H1 (cell line): Measurements from ENCODE around the gene TIMP4. TPM values are rescaled to one million over a fixed set of nuclear protein-coding genes. Genes with fewer than 3 reads are reported as not detected.

Experiments
- ATF3 ChIP-seq: IDR thresholded peaks from 2 replicates; pipeline ENCODE4 v1.6.1; 2011; ENCODE audit warnings: low read depth, mild to moderate bottlenecking, low read length; ENCODE audit not compliant: insufficient read depth
- BACH1 ChIP-seq: IDR thresholded peaks from 2 replicates; pipeline ENCODE4 v1.6.1; 2012; ENCODE audit warnings: low read length, improper control_type of control experiment
- BCL11A ChIP-seq, 2 experiments: IDR thresholded peaks; one replicate each; pipeline ENCODE4 v1.6.1; 2011; ENCODE audit warnings: low read depth in 2 of 2, low read length in 2 of 2, mild to moderate bottlenecking in 2 of 2
- BRCA1 ChIP-seq: IDR thresholded peaks from 2 replicates; pipeline ENCODE4 v1.6.1; 2012; ENCODE audit warnings: low read depth, low read length, improper control_type of control experiment
- CBX5 ChIP-seq: fragments of 300-800, 300-1000 bp; sonication (generic); IDR thresholded peaks from 2 replicates; pipeline ENCODE4 v1.7.1; 2016; ENCODE audit warnings: antibody characterized with exemption, low read length, low read depth
- CREB1 ChIP-seq: IDR thresholded peaks from 2 replicates; pipeline ENCODE4 v1.6.1; 2012; ENCODE audit warnings: inconsistent platforms
- CTBP2 ChIP-seq: IDR thresholded peaks from 2 replicates; pipeline ENCODE4 v1.7.0; 2011; ENCODE audit warnings: borderline replicate concordance, mild to moderate bottlenecking, moderate library complexity, mixed read lengths, low read length; ENCODE audit not compliant: insufficient read depth, insufficient read length
- EGR1 ChIP-seq: IDR thresholded peaks from 2 replicates; pipeline ENCODE4 v1.6.1; 2011; ENCODE audit warnings: low read depth, low read length, borderline replicate concordance
- EP300 ChIP-seq, 2 experiments: IDR thresholded peaks; 1 replicate in 1 of 2; 2 replicates in 1 of 2; pipeline ENCODE4 v1.6.1; 2011 to 2012; ENCODE audit warnings: low read depth in 2 of 2, low read length in 2 of 2, mild to moderate bottlenecking in 2 of 2, borderline replicate concordance in 1 of 2, inconsistent platforms in 1 of 2, moderate library complexity in 1 of 2
- HDAC2 ChIP-seq, 2 experiments: fragments of 300-600 bp in 1 of 2; sonication (generic) in 1 of 2; IDR thresholded peaks; 2 replicates each; pipeline ENCODE4 v1.6.1; 2011 to 2012; ENCODE audit warnings: low read depth in 2 of 2, low read length in 2 of 2, mild to moderate bottlenecking in 2 of 2, moderate library complexity in 2 of 2, borderline replicate concordance in 1 of 2, inconsistent platforms in 1 of 2
- HDAC6 ChIP-seq: IDR thresholded peaks from one replicate; pipeline ENCODE4 v1.7.1; 2012; ENCODE audit warnings: low read depth, mild to moderate bottlenecking, inconsistent platforms, low read length, moderate library complexity
- JUND ChIP-seq: IDR thresholded peaks from 2 replicates; pipeline ENCODE4 v1.6.1; 2011; ENCODE audit warnings: mild to moderate bottlenecking, improper control_type of control experiment, low read length
- MAFK ChIP-seq: IDR thresholded peaks from 2 replicates; pipeline ENCODE4 v1.6.1; 2012; ENCODE audit warnings: low read depth, mild to moderate bottlenecking, improper control_type of control experiment, low read length
- NANOG ChIP-seq: IDR thresholded peaks from 2 replicates; pipeline ENCODE4 v1.6.1; 2011; ENCODE audit warnings: low read length, low read depth, mild to moderate bottlenecking, inconsistent platforms; ENCODE audit not compliant: insufficient read depth, poor library complexity, severe bottlenecking
- POLR2AphosphoS5 ChIP-seq: IDR thresholded peaks from 2 replicates; pipeline ENCODE4 v1.6.1; 2011; ENCODE audit warnings: low read depth, low read length
- SAP30 ChIP-seq: fragments of 300-600 bp; sonication (generic); IDR thresholded peaks from 2 replicates; pipeline ENCODE4 v1.7.1; 2012; ENCODE audit warnings: low read length, moderate library complexity, mild to moderate bottlenecking, inconsistent platforms; ENCODE audit not compliant: insufficient read depth, insufficient replicate concordance
- SIRT6 ChIP-seq: IDR thresholded peaks from one replicate; pipeline ENCODE4 v1.7.1; 2012; ENCODE audit warnings: low read length, inconsistent platforms
- SP1 ChIP-seq: IDR thresholded peaks from 2 replicates; pipeline ENCODE4 v1.6.1; 2011; ENCODE audit warnings: low read depth, low read length
- SP2 ChIP-seq: IDR thresholded peaks from 2 replicates; pipeline ENCODE4 v1.6.1; 2012; ENCODE audit warnings: mild to moderate bottlenecking, low read length, inconsistent platforms
- SP4 ChIP-seq: IDR thresholded peaks from 2 replicates; pipeline ENCODE4 v1.6.1; 2012; ENCODE audit warnings: low read length, inconsistent platforms
- SUZ12 ChIP-seq: fragments of 200-600 bp; sonication (generic); IDR thresholded peaks from 2 replicates; pipeline ENCODE4 v1.6.1; 2012; ENCODE audit warnings: mild to moderate bottlenecking, inconsistent platforms, low read length, moderate library complexity, mixed read lengths
- TAF1 ChIP-seq: IDR thresholded peaks from 2 replicates; pipeline ENCODE4 v1.6.1; 2011; ENCODE audit warnings: mild to moderate bottlenecking, low read depth, low read length
- TBP ChIP-seq: IDR thresholded peaks from 2 replicates; pipeline ENCODE4 v1.6.1; 2011; ENCODE audit warnings: low read depth, low read length, improper control_type of control experiment
- TCF12 ChIP-seq: IDR thresholded peaks from 2 replicates; pipeline ENCODE4 v1.6.1; 2011; ENCODE audit warnings: low read depth, mild to moderate bottlenecking, low read length
- TEAD4 ChIP-seq: IDR thresholded peaks from 2 replicates; pipeline ENCODE4 v1.6.1; 2012; ENCODE audit warnings: low read depth, low read length, inconsistent platforms, mixed read lengths
- USF2 ChIP-seq: IDR thresholded peaks from 2 replicates; pipeline ENCODE4 v1.6.1; 2011; ENCODE audit warnings: low read length, improper control_type of control experiment
- polyA plus RNA-seq, 7 experiments: library from polyadenylated mRNA; depleted of rRNA in 3 of 7; stranded (reverse) in 5 of 7; unstranded in 2 of 7; fragments of >200 nt in 5 of 7; fragments of 200-250 nt in 2 of 7; gene quantifications; 1 replicate in 5 of 7; 2 replicates in 1 of 7; 4 replicates in 1 of 7; pipeline versions ENCODE4 v1.2.1 to v1.2.3, GENCODE V29; 2011 to 2013; ENCODE audit warnings: missing spikeins in 2 of 7, mixed read lengths in 2 of 7
- total RNA-seq: library from RNA; stranded (reverse); fragmentation: NEBNext Ultra II Directional; extraction: Animal tissue kit (Norgen Biotek cat#: 25700); gene quantifications from 2 replicates; pipeline ENCODE4 v1.2.1, GENCODE V29; 2021

TIMP4 gene
- total and polyA plus RNA-seq, 2 of the 8 experiments (the other 6 are each of a cell fraction or from before 2014, with no cell fraction given), result 5.1 to 8.7 TPM

GRCh38 chr3:12159227-12159601, 502 bp upstream of the TIMP4 start (continued):
- TF ChIP-seq HDAC6 (no peak), USF2 (no peak), SP2 (no peak), CBX5 (no peak), ATF3 (no peak), HDAC2 (IDR thresholded peaks at IDR 0.05; ENCODE audit: borderline replicate concordance in 1 of 2, low read depth in 2 of 2, low read length in 2 of 2) (peak; percentile 51 to 62; a peak in 1 of 4 replicates), POLR2AphosphoS5 (peak; percentile 40; the same call in 1 of the 2 replicates), BACH1 (no peak), TCF12 (no peak), JUND (no peak), CTBP2 (peak; percentile 66), SP4 (no peak), TEAD4 (0 out of 2 replicates have a peak, but pooled peaks have one; percentile 22), SUZ12 (no peak), BRCA1 (no peak), EGR1 (no peak), SAP30 (no peak), MAFK (no peak), BCL11A (IDR thresholded peaks at IDR 0.05; ENCODE audit: low read depth in 2 of 2, low read length in 2 of 2) (no peak), EP300 (IDR thresholded peaks at IDR 0.05; ENCODE audit: borderline replicate concordance in 1 of 2, low read depth in 2 of 2, low read length in 2 of 2) (no peak), SP1 (peak; percentile 78), TBP (no peak), CREB1 (peak; percentile 45; the same call in 1 of the 2 replicates), TAF1 (0 out of 2 replicates have a peak, but pooled peaks have one; percentile 8), SIRT6 (no peak), NANOG (peak; percentile 87)
